PC-3 (cell line): ENCODE results near the gene EDNRA. TPM values are rescaled to one million over a fixed set of nuclear protein-coding genes. Genes with fewer than 3 reads are reported as not detected.

Source experiments
- ATAC-seq: fragments of 200-7000 bp; cut with Tn5 transposase; 2 replicates; pipeline ENCODE4 v1.9.1; 2020; ENCODE audit warnings: mild to moderate bottlenecking, moderate library complexity
- BruUV-seq: library from RNA; stranded (reverse); fragments of 400-500 nt; replicated peaks from 2 replicates; lab custom pipeline; 2021; lab: Mats Ljungman, UMichigan
- CTCF ChIA-PET: fragments of 300-600 bp; sonication (Branson Sonifier 250); formaldehyde crosslinking; loops from one replicate; lab custom pipeline; 2022; ENCODE audit warnings: antibody characterized with exemption; lab: Charles Lee
- POLR2A ChIA-PET: fragments of 300-600 bp; sonication (Branson Sonifier 250); formaldehyde crosslinking; loops from one replicate; lab custom pipeline; 2022; ENCODE audit warnings: antibody characterized with exemption; ENCODE audit not compliant: unreplicated experiment; lab: Charles Lee
- DNase-seq: peaks from one replicate; pipeline ENCODE4 v3.0.0-alpha.2; 2015
- H2AFZ ChIP-seq: fragments of 300-600 bp; sonication (generic); 2 replicates; pipeline ENCODE4 v1.6.0; 2016; ENCODE audit warnings: antibody characterized with exemption, low read length
- H3F3A ChIP-seq: fragments of 300-600 bp; sonication (generic); one replicate; pipeline ENCODE4 v1.6.0; 2017; ENCODE audit warnings: antibody characterized with exemption, low read length, control low read depth, mild to moderate bottlenecking; ENCODE audit not compliant: unreplicated experiment
- H3K27ac ChIP-seq: fragments of 300-600 bp; sonication (generic); 2 replicates; pipeline ENCODE4 v1.5.1; 2016; ENCODE audit warnings: mild to moderate bottlenecking, low read length
- H3K27me3 ChIP-seq: fragments of 300-600 bp; sonication (generic); 2 replicates; pipeline ENCODE4 v1.6.1; 2016; ENCODE audit warnings: low read length, mixed read lengths
- H3K36me3 ChIP-seq: fragments of 300-600 bp; sonication (generic); 2 replicates; pipeline ENCODE4 v1.6.1; 2016; ENCODE audit warnings: low read depth, mixed run types, low read length, mixed read lengths
- H3K4me1 ChIP-seq: fragments of 300-600 bp; sonication (generic); 2 replicates; pipeline ENCODE4 v1.5.1; 2016; ENCODE audit warnings: low read length; ENCODE audit not compliant: insufficient read depth
- H3K4me2 ChIP-seq: fragments of 300-600 bp; sonication (generic); 2 replicates; pipeline ENCODE4 v1.6.0; 2016; ENCODE audit warnings: low read length
- H3K4me3 ChIP-seq: fragments of 300-600 bp; sonication (generic); 2 replicates; pipeline ENCODE4 v1.5.1; 2016; ENCODE audit warnings: mild to moderate bottlenecking, low read length, mixed read lengths
- H3K79me2 ChIP-seq: fragments of 300-600 bp; sonication (generic); 2 replicates; pipeline ENCODE4 v1.6.1; 2017; ENCODE audit warnings: low read length, mixed read lengths
- H3K9ac ChIP-seq: fragments of 300-600 bp; sonication (generic); 2 replicates; pipeline ENCODE4 v1.6.0; 2016; ENCODE audit warnings: mild to moderate bottlenecking, low read length
- H3K9me2 ChIP-seq: fragments of 300-600 bp; sonication (generic); replicated peaks from 2 replicates; pipeline ENCODE4 v1.6.1; 2016; ENCODE audit warnings: mixed run types, low read length, mixed read lengths
- H3K9me3 ChIP-seq: fragments of 300-600 bp; sonication (generic); 2 replicates; pipeline ENCODE4 v1.6.1; 2016; ENCODE audit warnings: low read length, mixed read lengths
- H4K20me1 ChIP-seq: fragments of 300-600 bp; sonication (generic); 2 replicates; pipeline ENCODE4 v1.6.1; 2016; ENCODE audit warnings: low read length, mixed read lengths
- EZH2 ChIP-seq: fragments of 300-600 bp; sonication (generic); IDR thresholded peaks from one replicate; pipeline ENCODE4 v1.6.1; 2017; ENCODE audit warnings: antibody characterized with exemption, mild to moderate bottlenecking, low read length; ENCODE audit not compliant: unreplicated experiment
- EZH2phosphoT487 ChIP-seq: fragments of 300-600 bp; sonication (generic); IDR thresholded peaks from 2 replicates; pipeline ENCODE4 v1.6.1; 2018; ENCODE audit warnings: mild to moderate bottlenecking, antibody characterized with exemption, low read length, borderline replicate concordance
- intact Hi-C: fragments of 100-400 bp; cut with micrococcal nuclease; formaldehyde crosslinking; loops from 2 replicates; pipeline ENCODE4 v1.9.0; 2023
- total RNA-seq: library from RNA; depleted of rRNA; stranded (reverse); fragments of >200 nt; gene quantifications from 2 replicates; pipeline ENCODE4 v1.2.3, GENCODE V29; 2014
- TF ChIP-seq, protein P1 (sequence below): fragments of 300-600 bp; sonication (generic); conservative IDR thresholded peaks from 2 replicates; pipeline ENCODE4 v1.5.1; 2017; ENCODE audit warnings: antibody characterized with exemption, low read depth, mild to moderate bottlenecking, low read length

EDNRA gene
- total RNA-seq, 1 experiment from 2014 or later = 2.4 TPM

DNA sequence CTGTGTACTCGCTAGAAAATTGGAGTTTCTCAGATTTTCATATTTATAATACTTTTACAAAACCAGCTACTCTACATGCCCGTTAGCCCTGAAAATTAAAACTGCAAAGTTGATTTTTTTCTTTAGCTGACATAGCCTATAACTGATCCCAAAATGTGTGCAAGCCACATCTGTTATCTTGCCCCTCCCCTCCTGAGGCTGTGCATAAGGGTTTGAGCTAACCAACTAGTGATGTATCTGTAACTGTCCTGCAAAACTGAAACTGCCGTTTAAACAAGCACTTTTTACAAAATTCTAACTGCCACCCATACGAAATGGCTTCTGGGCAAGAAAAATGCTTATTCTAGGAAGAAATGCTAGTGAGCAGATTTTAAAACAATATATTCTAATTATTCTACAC, 59.1 kb downstream of the EDNRA start:
- ChIA-PET POLR2A (no interaction called here), CTCF (no interaction called here)
- Histone ChIP-seq H3K27me3 (no peaks in the 10 kb centered on the region), H2AFZ (no peak overlapping the region), H3K4me1 (peaks cover 23% of the 10 kb centered on the region), H3K4me2 (no peak overlapping the region), H3K27ac (no peak overlapping the region), H3K9me2 (no peaks in the 10 kb centered on the region), H3K79me2 (no peaks in the 10 kb centered on the region), H3F3A (no peaks in the 10 kb centered on the region), H3K36me3 (no peaks in the 10 kb centered on the region), H3K9ac (no peak overlapping the region), H3K4me3 (no peak overlapping the region), H4K20me1 (no peaks in the 10 kb centered on the region), H3K9me3 (no peaks in the 10 kb centered on the region)
- BruUV-seq = no TSS peak
- intact Hi-C loops = no loop called here
- ATAC-seq (no peak), DNase-seq (no peak)
- TF ChIP-seq, protein P1, sequence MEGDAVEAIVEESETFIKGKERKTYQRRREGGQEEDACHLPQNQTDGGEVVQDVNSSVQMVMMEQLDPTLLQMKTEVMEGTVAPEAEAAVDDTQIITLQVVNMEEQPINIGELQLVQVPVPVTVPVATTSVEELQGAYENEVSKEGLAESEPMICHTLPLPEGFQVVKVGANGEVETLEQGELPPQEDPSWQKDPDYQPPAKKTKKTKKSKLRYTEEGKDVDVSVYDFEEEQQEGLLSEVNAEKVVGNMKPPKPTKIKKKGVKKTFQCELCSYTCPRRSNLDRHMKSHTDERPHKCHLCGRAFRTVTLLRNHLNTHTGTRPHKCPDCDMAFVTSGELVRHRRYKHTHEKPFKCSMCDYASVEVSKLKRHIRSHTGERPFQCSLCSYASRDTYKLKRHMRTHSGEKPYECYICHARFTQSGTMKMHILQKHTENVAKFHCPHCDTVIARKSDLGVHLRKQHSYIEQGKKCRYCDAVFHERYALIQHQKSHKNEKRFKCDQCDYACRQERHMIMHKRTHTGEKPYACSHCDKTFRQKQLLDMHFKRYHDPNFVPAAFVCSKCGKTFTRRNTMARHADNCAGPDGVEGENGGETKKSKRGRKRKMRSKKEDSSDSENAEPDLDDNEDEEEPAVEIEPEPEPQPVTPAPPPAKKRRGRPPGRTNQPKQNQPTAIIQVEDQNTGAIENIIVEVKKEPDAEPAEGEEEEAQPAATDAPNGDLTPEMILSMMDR = no peak
- TF ChIP-seq EZH2phosphoT487 = no peak
- TF ChIP-seq EZH2 = no peak

DNA sequence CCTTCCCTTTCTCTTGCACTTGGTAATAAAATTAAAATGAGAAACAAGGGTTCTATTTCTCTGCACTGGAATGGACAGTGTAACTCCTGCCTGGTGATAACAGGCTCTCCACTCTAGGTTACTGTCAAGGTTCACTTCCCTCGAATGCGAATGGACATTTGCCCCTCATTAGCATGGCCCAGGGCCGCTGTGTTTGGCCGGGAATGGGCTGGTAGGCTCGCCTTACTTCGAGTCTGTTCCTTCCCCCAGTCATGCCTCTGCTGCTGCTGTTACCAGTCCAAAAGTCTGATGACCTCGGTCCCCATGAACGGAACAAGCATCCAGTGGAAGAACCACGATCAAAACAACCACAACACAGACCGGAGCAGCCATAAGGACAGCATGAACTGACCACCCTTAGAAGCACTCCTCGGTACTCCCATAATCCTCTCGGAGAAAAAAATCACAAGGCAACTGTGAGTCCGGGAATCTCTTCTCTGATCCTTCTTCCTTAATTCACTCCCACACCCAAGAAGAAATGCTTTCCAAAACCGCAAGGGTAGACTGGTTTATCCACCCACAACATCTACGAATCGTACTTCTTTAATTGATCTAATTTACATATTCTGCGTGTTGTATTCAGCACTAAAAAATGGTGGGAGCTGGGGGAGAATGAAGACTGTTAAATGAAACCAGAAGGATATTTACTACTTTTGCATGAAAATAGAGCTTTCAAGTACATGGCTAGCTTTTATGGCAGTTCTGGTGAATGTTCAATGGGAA, 61.5 kb downstream of the EDNRA start:
- no TSS peak for BruUV-seq
- Histone ChIP-seq H3K27ac (peak overlapping the region; percentile 82), H3K4me2 (peak overlapping the region; percentile 25), H3K36me3 (no peaks in the 10 kb centered on the region), H3K9me2 (no peaks in the 10 kb centered on the region), H3K9me3 (no peaks in the 10 kb centered on the region), H3F3A (no peaks in the 10 kb centered on the region), H3K27me3 (no peaks in the 10 kb centered on the region), H4K20me1 (no peaks in the 10 kb centered on the region), H3K4me1 (peaks cover 43% of the 10 kb centered on the region), H3K4me3 (no peak overlapping the region), H3K9ac (peak overlapping the region; percentile 48), H2AFZ (0 out of 2 replicates have a peak overlapping the region, but pooled peaks have one; percentile 20), H3K79me2 (no peaks in the 10 kb centered on the region)
- DNase-seq (peak; percentile 17), ATAC-seq (no peak)
- ChIA-PET CTCF (no interaction called here), POLR2A (interaction anchor here (1.0 kb wide), 1 partner anchor 29 kb away, joined by 3 read pairs; no protein-coding TSS in a partner anchor)
- TF ChIP-seq EZH2phosphoT487 (no peak), EZH2 (no peak)
- TF ChIP-seq, protein P1 = no peak
- intact Hi-C loops = loop anchor here (2.0 kb wide), 1 partner anchor 40 kb away; no protein-coding TSS in a partner anchor

DNA sequence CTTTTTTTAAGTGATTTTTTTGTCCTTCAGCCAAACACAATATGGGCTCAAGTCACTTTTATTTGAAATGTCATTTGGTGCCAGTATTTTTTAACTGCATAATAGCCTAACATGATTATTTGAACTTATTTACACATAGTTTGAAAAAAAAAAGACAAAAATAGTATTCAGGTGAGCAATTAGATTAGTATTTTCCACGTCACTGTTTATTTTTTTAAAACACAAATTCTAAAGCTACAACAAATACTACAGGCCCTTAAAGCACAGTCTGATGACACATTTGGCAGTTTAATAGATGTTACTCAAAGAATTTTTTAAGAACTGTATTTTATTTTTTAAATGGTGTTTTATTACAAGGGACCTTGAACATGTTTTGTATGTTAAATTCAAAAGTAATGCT, 62.1 kb downstream of the EDNRA start:
- BruUV-seq = no TSS peak
- CTCF ChIA-PET = interaction anchor here (0.6 kb wide), 1 partner anchor 189 kb away, joined by 3 read pairs; the partner anchor contains the start of gene ARHGAP10
- TF ChIP-seq, protein P1 = no peak
- TF ChIP-seq EZH2 = no peak
- no peak for TF ChIP-seq EZH2phosphoT487
- peak; percentile 61 for DNase-seq
- no peaks in the 10 kb centered on the region for H3K27me3 ChIP-seq
- POLR2A ChIA-PET = interaction anchor here (1.0 kb wide), 1 partner anchor 28 kb away, joined by 3 read pairs; no protein-coding TSS in a partner anchor
- H2AFZ ChIP-seq = 0 out of 2 replicates have a peak overlapping the region, but pooled peaks have one; percentile 20
- H3K9ac ChIP-seq = peak overlapping the region; percentile 62
- peak overlapping the region; percentile 82 for H3K27ac ChIP-seq
- no peaks in the 10 kb centered on the region for H3F3A ChIP-seq
- H3K9me3 ChIP-seq = no peaks in the 10 kb centered on the region
- H3K4me3 ChIP-seq = no peak overlapping the region
- H3K4me1 ChIP-seq = peaks cover 49% of the 10 kb centered on the region
- peak overlapping the region; percentile 25 for H3K4me2 ChIP-seq
- no peaks in the 10 kb centered on the region for H3K9me2 ChIP-seq
- ATAC-seq = peak; percentile 59
- intact Hi-C loops = loop anchor here (2.0 kb wide), 1 partner anchor 40 kb away; no protein-coding TSS in a partner anchor
- no peaks in the 10 kb centered on the region for H4K20me1 ChIP-seq
- no peaks in the 10 kb centered on the region for H3K79me2 ChIP-seq
- no peaks in the 10 kb centered on the region for H3K36me3 ChIP-seq
